GM23338 (cell line): Measurements from ENCODE around the gene TAF10. TPM values are rescaled to one million over a fixed set of nuclear protein-coding genes. Genes with fewer than 3 reads are reported as not detected.

ENCODE experiments used
- ATAC-seq: fragments of 200-7000 bp; cut with Tn5 transposase; 3 replicates; pipeline ENCODE4 v1.9.1; 2020
- DNase-seq: peaks from one replicate; pipeline ENCODE4 v3.0.0-alpha.2; 2015; ENCODE audit warnings: low spot score
- H2AFZ ChIP-seq: fragments of 200-600 bp; sonication (generic); 2 replicates; pipeline ENCODE4 v1.8.0; 2016; ENCODE audit warnings: antibody characterized with exemption, mild to moderate bottlenecking, moderate library complexity
- H3F3A ChIP-seq: fragments of 200-600 bp; sonication (generic); replicated peaks from 2 replicates; pipeline ENCODE4 v1.8.0; 2017; ENCODE audit warnings: antibody characterized with exemption, mixed run types, low read depth
- H3K27ac ChIP-seq: fragments of 200-600 bp; sonication (generic); 2 replicates; pipeline ENCODE4 v1.6.1; 2016; ENCODE audit warnings: low read depth
- H3K27me3 ChIP-seq: fragments of 200-600 bp; sonication (generic); 2 replicates; pipeline ENCODE4 v1.8.0; 2016; ENCODE audit warnings: mild to moderate bottlenecking, mixed run types, moderate library complexity; ENCODE audit not compliant: insufficient read depth
- H3K36me3 ChIP-seq: fragments of 200-600 bp; sonication (generic); 2 replicates; pipeline ENCODE4 v1.8.0; 2016; ENCODE audit warnings: mild to moderate bottlenecking; ENCODE audit not compliant: insufficient read depth
- H3K4me1 ChIP-seq: fragments of 200-600 bp; sonication (generic); 2 replicates; pipeline ENCODE4 v1.8.0; 2016; ENCODE audit warnings: mild to moderate bottlenecking, moderate library complexity; ENCODE audit not compliant: insufficient read depth
- H3K4me2 ChIP-seq: fragments of 200-600 bp; sonication (generic); 2 replicates; pipeline ENCODE4 v1.7.1; 2017; ENCODE audit warnings: mixed run types
- H3K4me3 ChIP-seq: fragments of 200-600 bp; sonication (generic); 2 replicates; pipeline ENCODE4 v1.6.1; 2016; ENCODE audit warnings: mixed run types
- H3K79me2 ChIP-seq: fragments of 200-600 bp; sonication (generic); replicated peaks from 2 replicates; pipeline ENCODE4 v1.8.0; 2017; ENCODE audit warnings: mild to moderate bottlenecking; ENCODE audit not compliant: insufficient read depth
- H3K9me2 ChIP-seq: fragments of 200-600 bp; sonication (generic); 2 replicates; pipeline ENCODE4 v1.8.0; 2017; ENCODE audit not compliant: insufficient read depth
- H4K20me1 ChIP-seq: fragments of 200-600 bp; sonication (generic); replicated peaks from 2 replicates; pipeline ENCODE4 v1.8.0; 2017; ENCODE audit warnings: mild to moderate bottlenecking; ENCODE audit not compliant: insufficient read depth
- H3K27ac Mint-ChIP-seq: 2 replicates; pipeline ENCODE4 v1.8.0; 2020; ENCODE audit warnings: inconsistent platforms, mild to moderate bottlenecking, moderate library complexity, mixed read lengths
- H3K27me3 Mint-ChIP-seq: 3 replicates; pipeline ENCODE4 v1.8.0; 2022; ENCODE audit warnings: low read depth, mild to moderate bottlenecking, moderate library complexity, mixed read lengths, inconsistent platforms; ENCODE audit not compliant: insufficient read depth, poor library complexity
- H3K36me3 Mint-ChIP-seq: 3 replicates; pipeline ENCODE4 v1.8.0; 2021; ENCODE audit warnings: low read depth, mild to moderate bottlenecking, inconsistent platforms, moderate library complexity, mixed read lengths
- H3K4me1 Mint-ChIP-seq: 3 replicates; pipeline ENCODE4 v1.8.0; 2020; ENCODE audit warnings: mild to moderate bottlenecking, inconsistent platforms, mixed read lengths
- H3K4me3 Mint-ChIP-seq: 3 replicates; pipeline ENCODE4 v1.8.0; 2021; ENCODE audit warnings: moderate library complexity, mild to moderate bottlenecking, inconsistent platforms, mixed read lengths
- H3K9me3 Mint-ChIP-seq: 3 replicates; pipeline ENCODE4 v1.8.0; 2020; ENCODE audit warnings: moderate library complexity, mild to moderate bottlenecking, inconsistent platforms, mixed read lengths
- CTCF ChIP-seq, 2 experiments: fragments of 200-600 bp in 1 of 2; sonication (generic) in 1 of 2; conservative IDR thresholded peaks; 2 replicates each; pipeline versions ENCODE4 v1.5.1 to v1.6.1; 2016 to 2017; ENCODE audit warnings: antibody characterized with exemption in 2 of 2, low read depth in 2 of 2, mild to moderate bottlenecking in 2 of 2, moderate library complexity in 1 of 2
- EZH2 ChIP-seq: fragments of 200-600 bp; sonication (generic); IDR thresholded peaks from one replicate; pipeline ENCODE4 v1.8.0; 2017; ENCODE audit warnings: antibody characterized with exemption, mild to moderate bottlenecking, low read depth; ENCODE audit not compliant: unreplicated experiment
- NANOG ChIP-seq: IDR thresholded peaks from 2 replicates; pipeline ENCODE4 v1.6.1; 2016; ENCODE audit warnings: antibody characterized with exemption, borderline replicate concordance
- REST ChIP-seq: IDR thresholded peaks from one replicate; pipeline ENCODE4 v1.6.1; 2018; ENCODE audit warnings: antibody characterized with exemption; ENCODE audit not compliant: unreplicated experiment
- ZNF114 ChIP-seq: fragments of 250-450 bp; sonication (Bioruptor Pico); IDR thresholded peaks from 2 replicates; pipeline ENCODE4 v1.5.0; 2020; ENCODE audit warnings: mild to moderate bottlenecking, moderate library complexity
- ZNF331 ChIP-seq: fragments of 250-450 bp; sonication (Bioruptor Pico); IDR thresholded peaks from 2 replicates; pipeline ENCODE4 v1.5.0; 2020; ENCODE audit warnings: low read depth, mild to moderate bottlenecking, moderate library complexity
- ZNF462 ChIP-seq: fragments of 250-450 bp; sonication (Bioruptor Pico); IDR thresholded peaks from 2 replicates; pipeline ENCODE4 v1.5.0; 2020; ENCODE audit warnings: mild to moderate bottlenecking, moderate library complexity
- polyA plus RNA-seq: library from polyadenylated mRNA; unstranded; fragments of >200 nt; fragmentation: Nextera tagmentation; extraction: Ambion mirVana; gene quantifications from 2 replicates; pipeline ENCODE4 v1.2.1, GENCODE V29; 2016
- total RNA-seq: library from RNA; depleted of rRNA; stranded (reverse); fragments of >200 nt; shearing (Covaris generic); gene quantifications from 2 replicates; pipeline ENCODE4 v1.2.3, GENCODE V29; 2014

TAF10 gene
- total and polyA plus RNA-seq, 2 experiments from 2014 or later = 108 to 253 TPM

GRCh38 chr11:6640985-6641701 lies 29.1 kb upstream of the TAF10 start:
- Histone ChIP-seq H3K4me1 (no peaks in the 10 kb centered on the region), H3K36me3 (no peaks in the 10 kb centered on the region), H2AFZ (no peak overlapping the region), H4K20me1 (no peaks in the 10 kb centered on the region), H3K4me3 (no peak overlapping the region), H3F3A (no peaks in the 10 kb centered on the region), H3K79me2 (no peaks in the 10 kb centered on the region), H3K9me2 (0 out of 2 replicates have a peak, but pooled peaks cover 7% of the 10 kb centered on the region), H3K4me2 (no peak overlapping the region), H3K27me3 (no peaks in the 10 kb centered on the region), H3K27ac (no peak overlapping the region)
- H3K36me3 Mint-ChIP-seq = no peaks in the 10 kb centered on the region
- H3K4me1 Mint-ChIP-seq = no peaks in the 10 kb centered on the region
- DNase-seq = no peak
- ATAC-seq = peak; percentile 37; the same call in 2 of the 3 replicates
- no peaks in the 10 kb centered on the region for H3K9me3 Mint-ChIP-seq
- H3K4me3 Mint-ChIP-seq = no peak overlapping the region
- TF ChIP-seq NANOG (no peak), CTCF (conservative IDR thresholded peaks at IDR 0.05; ENCODE audit: low read depth in 2 of 2) (no peak), ZNF331 (CRISPR knock-in tag) (no peak), REST (no peak), ZNF114 (CRISPR knock-in tag) (no peak), EZH2 (no peak), ZNF462 (CRISPR knock-in tag) (no peak)
- H3K27ac Mint-ChIP-seq = no peak overlapping the region
- no peaks in the 10 kb centered on the region for H3K27me3 Mint-ChIP-seq
